Stimulated activated CD4-positive, alpha-beta T cell treated with anti-CD3 and anti-CD28 coated beads, Interleukin-15, amount 100 ng/mL, for 48 hours (primary cell): ENCODE measurements around the gene UBE2L3.
"Not testable (repeated sequence)": the region's sequence is repeated elsewhere in the genome, so short reads cannot be mapped to it uniquely, and the experiment has no call there.

ENCODE experiments used
- DNase-seq, 2 donors: peaks; one replicate each; pipeline ENCODE4 v3.0.0-alpha.2; 2020; ENCODE audit warnings: low read depth in 2 of 2

The UBE2L3 gene

DNA sequence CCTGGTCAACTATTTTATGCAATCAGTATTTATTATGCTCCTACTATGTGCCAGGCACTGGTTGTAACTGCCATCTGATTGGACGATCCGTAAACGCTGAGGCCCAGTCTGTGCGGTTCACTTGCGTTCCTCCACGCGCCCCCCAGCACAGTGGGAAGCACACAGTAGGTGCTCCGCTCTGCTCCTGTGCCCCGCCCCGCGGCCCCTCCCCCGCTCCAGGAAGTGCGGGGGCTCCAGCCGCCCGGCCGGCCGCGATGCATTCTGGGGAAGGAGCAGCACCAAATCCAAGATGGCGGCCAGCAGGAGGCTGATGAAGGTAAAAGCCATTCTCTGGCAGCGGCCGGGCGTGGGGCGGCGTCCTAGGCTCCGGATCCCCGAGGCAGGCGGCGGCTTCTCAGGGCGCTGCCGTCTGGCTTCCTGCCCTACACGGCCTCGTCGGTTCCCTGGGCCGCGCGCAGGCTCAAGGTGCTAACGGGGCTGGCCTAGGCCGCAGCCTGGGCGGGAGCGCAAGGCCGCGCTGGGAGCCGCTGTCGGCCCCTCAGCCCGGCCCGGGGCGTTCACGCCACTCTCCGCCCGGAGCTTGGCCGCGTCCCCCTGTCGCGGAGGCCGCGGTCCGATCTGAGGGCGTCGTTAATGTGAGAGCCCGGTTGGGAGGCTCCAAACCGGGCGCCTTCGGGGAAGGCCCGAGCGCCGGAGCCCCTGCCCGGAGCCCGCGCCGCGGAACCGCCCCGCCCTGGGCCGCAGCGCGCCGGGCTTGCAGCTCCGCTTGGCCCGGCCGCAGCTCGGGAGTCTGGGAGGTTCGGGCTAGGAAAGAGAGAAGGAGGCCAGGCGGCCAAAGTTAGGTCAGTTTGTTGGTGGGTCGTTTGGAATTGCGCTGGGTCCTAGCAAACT lies at the start of gene UBE2L3:
UBE2L3 (plus strand) TSS at position 259 of the 891 bp plus-strand sequence; CDS start at position 290, 31 bp downstream.
- DNase-seq, result peak; percentile 71 to 81

GRCh38 chr22:21526705-21527500 lies 40.6 kb upstream of the UBE2L3 start:
- DNase-seq, result not testable (repeated sequence)

DNA sequence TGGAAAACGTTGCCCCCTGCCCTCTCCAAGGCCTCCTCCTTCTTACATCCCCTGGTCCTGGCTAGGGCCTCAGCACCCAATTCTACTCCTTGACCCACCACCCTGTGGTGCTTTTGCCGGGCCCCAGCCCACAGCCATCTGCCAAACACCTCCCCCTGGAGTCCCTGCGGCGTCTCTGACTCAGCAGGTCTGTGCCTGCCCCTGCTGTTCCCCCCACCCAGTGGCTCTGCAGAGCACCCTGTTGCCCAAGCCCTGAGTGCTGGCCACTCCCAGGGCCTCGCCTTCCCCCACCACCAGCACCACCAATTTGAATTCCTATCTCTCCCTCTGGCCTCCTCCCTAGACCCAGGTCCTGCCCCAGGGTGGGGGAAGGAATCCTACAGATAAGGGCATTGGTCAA lies 36.0 kb upstream of the UBE2L3 start:
- not testable (repeated sequence) for DNase-seq

- not testable (repeated sequence) for DNase-seq
Observed at GRCh38 chr22:21532863-21533648, 34.5 kb upstream of the UBE2L3 start.

GRCh38 chr22:21539862-21540261 lies 27.7 kb upstream of the UBE2L3 start:
- DNase-seq, result not testable (repeated sequence)

GRCh38 chr22:21544432-21545322 lies 22.8 kb upstream of the UBE2L3 start:
- not testable (repeated sequence) for DNase-seq

- DNase-seq, result not testable (repeated sequence)
Observed at GRCh38 chr22:21549558-21549957, 18.0 kb upstream of the UBE2L3 start.

DNA sequence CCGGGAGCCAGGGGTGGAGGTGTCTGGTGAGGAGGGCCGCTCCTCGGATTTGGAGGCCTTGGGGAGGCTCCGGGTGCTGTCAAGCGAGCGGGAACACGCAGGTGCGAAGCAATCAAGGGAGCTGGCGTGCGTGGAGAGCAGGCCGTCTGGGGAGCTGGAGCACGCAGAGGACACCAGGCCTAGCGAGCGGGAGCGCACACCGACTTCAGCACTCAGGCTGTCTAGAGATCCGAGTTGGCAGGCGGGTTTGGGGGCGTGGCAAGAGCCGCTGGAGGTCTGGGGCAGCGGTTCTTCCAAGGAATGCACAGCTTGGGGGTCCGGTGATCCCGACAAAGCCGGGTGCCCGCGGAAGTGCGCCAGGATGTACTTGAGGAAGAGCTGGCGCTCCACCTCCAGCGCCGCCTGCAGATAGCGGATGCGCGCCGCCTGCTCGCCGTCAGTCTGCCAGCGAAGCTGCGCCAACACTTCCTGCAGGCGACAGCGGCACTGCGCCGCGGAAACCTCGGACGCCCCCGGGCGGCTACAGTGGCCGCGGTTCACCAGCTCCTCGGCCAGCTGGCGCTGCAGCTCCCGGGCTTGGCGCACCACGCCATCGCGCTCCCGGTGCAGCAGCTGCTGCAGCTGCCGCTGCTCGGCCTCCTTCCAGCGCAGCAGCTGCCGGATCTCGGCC lies 17.4 kb upstream of the UBE2L3 start:
- not testable (repeated sequence) for DNase-seq

- DNase-seq, result not testable (repeated sequence)
Observed at GRCh38 chr22:21550678-21551047, 16.9 kb upstream of the UBE2L3 start.

DNA sequence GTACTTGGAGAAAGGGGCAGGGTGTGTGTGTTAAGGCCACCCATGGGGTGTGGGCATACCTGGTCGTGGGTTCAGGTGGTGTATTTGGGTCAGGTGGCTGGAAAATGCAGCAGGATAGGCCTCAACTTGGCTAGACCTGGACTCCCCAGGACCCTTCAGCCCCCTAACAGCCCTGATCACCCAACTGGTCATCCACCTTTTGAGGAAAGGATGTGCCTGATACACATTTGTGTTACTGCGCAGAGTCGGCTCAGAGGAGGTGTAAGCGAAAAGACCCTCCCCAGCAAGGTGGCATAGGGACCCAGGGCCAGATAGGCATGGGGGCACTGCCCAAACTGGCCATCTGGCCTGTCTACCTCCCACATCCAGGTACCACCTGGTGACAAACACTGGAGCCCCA lies 16.2 kb upstream of the UBE2L3 start, which contains the start of gene RIMBP3C:
RIMBP3C (minus strand) TSS at position 101 of the 400 bp plus-strand sequence. CDS start 485 bp downstream, outside the sequence.
- DNase-seq, result not testable (repeated sequence)

GRCh38 chr22:21559345-21560125 lies 8.0 kb upstream of the UBE2L3 start:
- DNase-seq, result not testable (repeated sequence)

GRCh38 chr22:21560657-21561056 lies 6.9 kb upstream of the UBE2L3 start:
- not testable (repeated sequence) for DNase-seq

GRCh38 chr22:21563912-21564311 lies 3.6 kb upstream of the UBE2L3 start:
- no peak for DNase-seq

DNA sequence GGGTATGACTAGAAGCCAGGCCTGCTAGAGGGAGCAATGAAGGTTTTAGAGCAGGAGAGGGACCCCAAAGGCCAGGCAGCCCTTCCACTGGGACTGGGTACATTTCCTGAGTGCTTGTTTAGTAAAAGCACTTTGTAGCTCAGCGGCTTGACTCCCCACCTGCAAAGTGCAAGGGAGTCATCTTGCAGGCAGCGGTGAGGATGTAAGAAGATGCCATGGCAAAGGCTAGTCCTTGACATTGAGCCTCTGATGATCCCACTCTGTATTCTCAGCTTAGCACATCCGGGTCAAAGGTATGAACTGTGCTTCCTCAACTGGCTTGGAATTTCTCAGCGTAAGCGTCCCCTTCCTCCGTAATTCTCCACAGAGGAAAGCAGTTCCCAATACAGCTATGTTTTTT lies 3.1 kb upstream of the UBE2L3 start:
- no peak for DNase-seq

DNA sequence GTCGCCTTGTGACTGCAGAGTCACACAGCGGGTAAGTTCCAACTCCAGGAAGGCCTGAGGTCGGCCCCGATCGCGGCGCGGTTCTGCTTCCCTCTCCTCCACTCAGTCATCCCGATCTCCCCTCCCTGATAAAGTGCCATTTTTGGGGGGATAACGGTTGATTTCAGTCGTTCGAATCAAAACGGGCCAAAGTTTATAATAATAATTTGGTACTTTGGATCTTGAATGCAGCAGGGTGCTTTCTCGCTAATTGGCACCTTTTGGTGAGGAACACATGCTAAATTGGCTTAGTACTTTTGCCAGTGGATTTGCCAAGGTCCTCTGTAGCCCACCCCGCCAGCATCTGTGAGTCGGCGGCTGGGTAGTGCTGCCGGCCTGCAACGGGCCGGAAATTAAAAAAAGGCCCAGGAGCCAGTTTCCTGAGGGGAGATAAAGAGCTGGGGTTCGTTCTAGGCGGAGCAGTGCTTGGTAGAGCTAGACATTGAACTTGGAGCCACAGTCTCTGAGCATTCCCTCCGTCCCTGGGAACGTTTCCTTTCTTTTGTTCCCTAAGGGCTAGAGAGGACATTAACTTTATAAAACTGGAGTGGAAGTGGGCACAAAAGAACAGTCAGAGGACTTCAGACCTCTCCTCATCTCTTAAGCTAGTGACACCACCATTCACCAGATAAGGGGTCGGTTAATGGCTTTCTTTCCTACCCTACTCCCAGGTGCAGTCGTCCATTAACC lies 997 bp downstream of the UBE2L3 start:
- DNase-seq, result no peak

DNA sequence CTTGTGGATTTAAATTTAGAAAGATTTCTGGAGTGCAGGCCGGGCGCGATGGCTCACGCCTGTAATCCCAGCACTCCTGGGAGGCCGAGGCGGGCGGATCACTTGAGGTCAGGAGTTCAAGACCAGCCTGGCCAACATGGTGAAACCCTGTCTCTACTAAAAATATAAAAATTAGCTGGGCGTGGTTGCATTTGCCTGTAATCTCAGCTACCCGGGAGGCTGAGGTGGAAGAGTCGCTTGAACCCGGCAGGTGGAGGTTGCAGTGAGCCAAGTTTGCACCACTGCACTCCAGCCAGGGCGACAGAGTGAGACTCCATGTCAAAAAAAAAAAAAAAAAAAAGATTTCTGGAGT lies 1.5 kb downstream of the UBE2L3 start:
- not testable (repeated sequence) for DNase-seq

GRCh38 chr22:21569459-21570170 lies 2.1 kb downstream of the UBE2L3 start:
- DNase-seq, result no peak

DNA sequence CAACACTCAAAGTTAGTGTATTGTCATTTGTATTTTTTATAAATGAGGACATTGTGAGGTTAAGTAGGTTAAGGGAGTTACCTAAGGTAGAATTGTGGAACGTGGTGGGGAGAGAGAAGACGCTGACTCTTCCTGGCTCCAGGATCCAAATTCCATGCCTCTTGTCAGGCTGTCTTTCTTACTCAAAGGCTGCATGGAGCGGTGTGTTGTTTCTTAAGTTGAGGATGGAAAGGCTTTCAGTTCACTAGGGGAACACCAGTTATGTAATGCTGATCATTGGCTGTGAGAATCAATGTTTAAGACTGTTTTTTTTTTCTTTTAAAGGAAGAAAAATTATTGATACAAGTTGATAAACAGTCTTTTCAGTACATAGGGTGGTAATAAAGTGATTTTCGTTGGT lies 2.9 kb downstream of the UBE2L3 start:
- no peak for DNase-seq
